Small intestine (tissue), 7 donors: ENCODE data around the gene ABCA12. TPM values are rescaled to one million over a fixed set of nuclear protein-coding genes. Genes with fewer than 3 reads are reported as not detected.
"Not testable (repeated sequence)": the region's sequence is repeated elsewhere in the genome, so short reads cannot be mapped to it uniquely, and the experiment has no call there.

Experiments
- DNase-seq, 2 donors: peaks; one replicate each; pipeline versions ENCODE4 v3.0.0 to v3.0.0-alpha.2; 2013
- FAIRE-seq: peaks from 2 replicates; lab custom pipeline; 2012; peaks lifted over from hg19 to GRCh38; lab: Jason Lieb, UNC
- H3K27ac ChIP-seq, 3 donors: one replicate each; pipeline ENCODE4 v1.5.1; 2013; ENCODE audit warnings: low read length in 2 of 3, mild to moderate bottlenecking in 2 of 3, control low read depth in 1 of 3, inconsistent platforms in 1 of 3, low read depth in 1 of 3, moderate library complexity in 1 of 3
- H3K27me3 ChIP-seq, 3 donors: one replicate each; pipeline ENCODE4 v1.6.1; 2013; ENCODE audit warnings: low read length in 3 of 3, inconsistent platforms in 1 of 3; ENCODE audit not compliant: control insufficient read depth in 3 of 3, insufficient read depth in 3 of 3
- H3K36me3 ChIP-seq, 3 donors: one replicate each; pipeline ENCODE4 v1.6.1; 2013; ENCODE audit warnings: low read length in 3 of 3, inconsistent platforms in 1 of 3, low read depth in 1 of 3, mild to moderate bottlenecking in 1 of 3, moderate library complexity in 1 of 3; ENCODE audit not compliant: control insufficient read depth in 3 of 3, insufficient read depth in 2 of 3
- H3K4me1 ChIP-seq, 3 donors: one replicate each; pipeline ENCODE4 v1.6.1; 2013; ENCODE audit warnings: low read length in 2 of 3, inconsistent platforms in 1 of 3, low read depth in 1 of 3, mild to moderate bottlenecking in 1 of 3, moderate library complexity in 1 of 3; ENCODE audit not compliant: control insufficient read depth in 3 of 3, insufficient read depth in 2 of 3
- H3K4me3 ChIP-seq, 3 donors: one replicate each; pipeline ENCODE4 v1.5.1; 2013; ENCODE audit warnings: low read length in 3 of 3, control low read depth in 1 of 3, inconsistent platforms in 1 of 3, low read depth in 1 of 3, mild to moderate bottlenecking in 1 of 3, moderate library complexity in 1 of 3
- H3K9me3 ChIP-seq, 2 donors: one replicate each; pipeline ENCODE4 v1.6.1; 2013; ENCODE audit warnings: low read depth in 1 of 2, low read length in 1 of 2; ENCODE audit not compliant: control insufficient read depth in 2 of 2, insufficient read depth in 1 of 2
- WGBS, 3 donors: extraction: QIAGEN DNeasy Blood & Tissue Kit; methylation state at CpG; one replicate each; pipeline ENCODE4 v1.1.7; 2013; 5-methylcytosine and 5-hydroxymethylcytosine counted together
- polyA plus RNA-seq, 4 donors: library from polyadenylated mRNA; stranded (reverse) in 3 of 4; unstranded in 1 of 4; fragments of 200-250 nt in 3 of 4; fragments of 120-200 nt in 1 of 4; gene quantifications; one replicate each; pipeline versions ENCODE4 v1.2.1 to v1.2.3, GENCODE V29; 2013
- donor health status: healthy with polysubstance abuse.
- donor health status: control.
- donor health status: control.
- donor health status: Bipolar disorder and iron deficiency.
- donor health status: healthy.

The ABCA12 gene
- polyA plus RNA-seq, 4 donors, result under 0.01 to 0.03 TPM; not detected in 2

DNA sequence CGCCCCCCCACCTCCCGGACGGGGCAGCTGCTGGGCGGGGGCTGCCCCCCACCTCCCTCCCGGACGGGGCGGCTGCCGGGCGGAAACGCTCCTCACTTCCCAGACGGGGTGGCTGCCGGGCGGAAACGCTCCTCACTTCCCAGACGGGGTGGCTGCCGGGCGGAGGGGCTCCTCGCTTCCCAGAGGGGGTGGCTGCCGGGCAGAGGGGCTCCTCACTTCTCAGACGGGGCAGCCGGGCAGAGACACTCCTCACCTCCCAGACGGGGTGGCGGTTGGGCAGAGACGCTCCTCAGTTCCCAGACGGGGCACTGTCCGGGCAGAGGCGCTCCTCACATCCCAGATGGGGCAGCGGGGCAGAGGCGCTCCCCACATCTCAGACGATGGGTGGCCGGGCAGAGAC, 24.9 kb upstream of the ABCA12 start:
- H3K9me3 ChIP-seq, FAIRE-seq, H3K4me3 ChIP-seq, H3K27ac ChIP-seq, DNase-seq, H3K4me1 ChIP-seq, H3K36me3 ChIP-seq, H3K27me3 ChIP-seq: not testable (repeated sequence)
- WGBS, 3 donors, result 96 to 98% (median 97%) methylated on average over 12 to 31 of the region's 31 CpGs

DNA sequence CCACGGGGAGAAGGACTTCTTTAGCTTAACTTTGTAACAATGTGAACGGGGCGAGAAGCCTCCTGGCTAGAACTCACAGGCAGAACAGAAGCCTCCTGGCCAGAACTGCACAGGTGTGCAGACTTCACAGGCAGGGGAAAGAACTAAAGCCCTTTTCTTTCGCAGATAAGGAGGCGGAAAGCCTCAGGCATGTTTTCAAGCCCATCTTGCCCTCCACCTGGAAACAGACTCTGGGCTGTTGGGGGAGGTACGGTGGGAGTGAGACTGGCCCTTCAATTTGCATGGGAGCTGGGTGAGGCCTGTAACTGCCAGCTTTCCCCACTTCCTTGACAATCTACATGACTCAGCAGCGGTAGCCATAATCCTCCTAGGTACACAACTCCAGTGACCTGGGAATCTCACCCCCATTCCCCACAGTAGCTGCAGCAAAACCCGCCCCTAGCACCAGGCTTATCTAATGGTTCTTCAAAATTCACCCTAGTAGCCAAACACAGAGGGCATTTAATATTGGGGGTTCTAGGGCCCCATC, 22.9 kb upstream of the ABCA12 start:
- H3K27ac ChIP-seq, result no peak overlapping the region
- H3K4me1 ChIP-seq, result no peaks in the 10 kb centered on the region
- H3K9me3 ChIP-seq, result no peaks in the 10 kb centered on the region
- 83 to 88% (median 88%) methylated on average over 8 of the region's 8 CpGs for WGBS, 3 donors
- H3K4me3 ChIP-seq, result no peak overlapping the region
- no peaks in the 10 kb centered on the region for H3K27me3 ChIP-seq
- H3K36me3 ChIP-seq, result no peaks in the 10 kb centered on the region
- FAIRE-seq (no peak), DNase-seq (no peak)

DNA sequence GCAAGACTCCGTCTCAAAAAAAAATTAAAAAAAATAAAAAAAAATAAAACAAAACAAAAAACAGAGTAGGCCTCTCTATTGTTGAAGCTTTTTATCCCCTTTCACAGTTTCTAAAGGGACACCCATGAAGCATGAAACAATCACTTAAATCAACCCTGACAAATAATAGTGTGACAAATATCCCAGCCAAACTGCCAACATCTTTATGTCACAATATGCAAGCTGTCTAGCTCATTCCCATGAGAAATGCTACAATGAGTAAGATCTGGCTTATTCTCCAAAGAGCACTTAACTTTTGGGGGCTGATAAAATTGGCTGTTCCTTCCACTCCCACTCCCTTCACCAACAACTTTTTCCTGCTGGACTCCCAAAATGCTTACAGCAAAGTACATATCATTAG, 21.7 kb upstream of the ABCA12 start:
- Histone ChIP-seq H3K4me3 (no peak overlapping the region), H3K27ac (no peak overlapping the region), H3K4me1 (no peaks in the 10 kb centered on the region), H3K9me3 (no peaks in the 10 kb centered on the region), H3K36me3 (no peaks in the 10 kb centered on the region), H3K27me3 (no peaks in the 10 kb centered on the region)
- FAIRE-seq (no peak), DNase-seq (no peak)
- 84 to 93% (median 88%) methylated on average over 1 of the region's 1 CpG for WGBS, 3 donors

DNA sequence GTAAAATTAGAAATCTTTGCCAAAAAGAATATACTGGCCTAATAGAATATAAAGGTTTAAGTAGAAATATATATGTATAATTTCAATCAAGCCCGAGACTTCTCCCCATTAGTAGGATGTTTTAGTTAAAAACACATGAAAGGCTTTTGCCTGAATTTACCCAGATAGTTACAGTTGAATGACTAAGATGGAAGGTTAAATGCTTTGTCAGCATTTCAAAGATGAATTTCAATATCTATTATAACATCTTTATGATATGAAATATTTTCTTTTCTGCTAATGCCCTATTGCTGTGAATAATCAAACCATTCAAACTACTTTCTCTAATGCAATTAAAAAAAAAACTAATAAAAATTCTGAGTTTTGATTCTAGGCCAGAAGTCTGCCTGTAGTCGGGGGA, 18.0 kb upstream of the ABCA12 start:
- H3K36me3 ChIP-seq, result no peaks in the 10 kb centered on the region
- H3K4me1 ChIP-seq, result no peaks in the 10 kb centered on the region
- no peaks in the 10 kb centered on the region for H3K27me3 ChIP-seq
- H3K4me3 ChIP-seq, result no peak overlapping the region
- no peak overlapping the region for H3K27ac ChIP-seq
- FAIRE-seq (no peak), DNase-seq (no peak)
- WGBS, 3 donors, result 73 to 95% (median 83%) methylated on average over 2 of the region's 2 CpGs
- no peaks in the 10 kb centered on the region for H3K9me3 ChIP-seq

DNA sequence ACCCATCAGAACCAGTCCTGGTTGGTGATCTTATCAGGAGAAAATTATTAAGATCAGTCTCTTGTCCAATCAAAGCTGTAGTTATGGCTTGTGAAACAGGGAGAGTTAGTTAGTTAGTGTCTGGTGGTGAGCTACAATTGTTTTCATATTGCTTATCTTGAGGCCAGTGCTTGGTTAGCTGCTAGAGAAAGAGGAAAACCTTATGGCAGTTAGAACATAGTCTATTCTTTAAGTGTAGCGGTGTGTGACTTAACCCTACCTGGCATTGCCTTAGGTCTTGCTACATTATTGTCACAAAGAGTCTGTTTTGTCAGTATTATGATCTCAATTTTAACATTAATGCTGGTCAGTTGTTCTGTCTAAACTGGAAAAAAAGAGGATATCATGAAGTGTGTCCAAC, 11.5 kb upstream of the ABCA12 start:
- H3K4me1 ChIP-seq, result no peaks in the 10 kb centered on the region
- no peaks in the 10 kb centered on the region for H3K36me3 ChIP-seq
- no peaks in the 10 kb centered on the region for H3K9me3 ChIP-seq
- WGBS, 3 donors, result 87 to 100% (median 98%) methylated on average over 1 of the region's 1 CpG
- no peaks in the 10 kb centered on the region for H3K27me3 ChIP-seq
- DNase-seq (no peak), FAIRE-seq (no peak)
- no peak overlapping the region for H3K4me3 ChIP-seq
- no peak overlapping the region for H3K27ac ChIP-seq

DNA sequence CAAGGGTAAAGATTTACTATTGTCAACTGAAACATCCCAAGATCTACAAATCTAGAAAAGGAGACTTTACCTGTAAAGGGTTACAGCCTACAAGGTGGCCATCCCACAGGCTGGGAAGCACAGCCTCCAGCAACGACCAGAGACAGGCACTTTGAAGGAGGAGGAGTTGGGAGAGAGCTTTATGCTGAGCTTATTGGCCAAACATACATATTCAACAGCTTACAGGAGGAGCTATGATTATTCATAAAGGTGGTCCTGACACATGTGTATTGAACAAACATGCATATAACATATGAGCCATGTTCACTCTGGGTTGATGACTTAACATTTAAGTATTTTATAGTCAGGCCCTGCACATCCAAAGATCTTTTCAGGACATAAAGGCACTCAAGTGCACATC, 11.1 kb upstream of the ABCA12 start:
- Histone ChIP-seq H3K27ac (no peak overlapping the region), H3K27me3 (no peaks in the 10 kb centered on the region), H3K4me3 (no peak overlapping the region), H3K36me3 (no peaks in the 10 kb centered on the region), H3K4me1 (no peaks in the 10 kb centered on the region), H3K9me3 (no peaks in the 10 kb centered on the region)
- 0 to 16% (median 4%) methylated on average over 1 of the region's 1 CpG for WGBS, 3 donors
- no peak for DNase-seq
- no peak for FAIRE-seq

DNA sequence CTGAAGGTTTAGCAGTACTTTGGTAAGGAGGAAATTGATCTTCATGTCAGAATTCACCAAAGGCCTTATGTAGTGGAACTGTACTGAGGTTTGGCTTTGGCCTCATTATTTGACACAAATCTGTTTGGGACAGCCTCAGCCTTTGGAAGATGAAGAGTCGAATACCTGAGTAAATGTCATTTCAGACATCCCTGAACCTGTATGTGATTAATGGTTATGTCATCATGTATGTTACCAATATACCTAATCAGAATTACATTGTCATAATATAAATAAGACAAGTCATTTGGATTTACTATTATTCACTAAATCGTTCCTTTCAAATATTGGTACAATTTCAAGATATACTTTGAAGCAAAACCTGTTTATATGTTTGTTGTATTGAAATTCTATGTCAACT, 10.6 kb upstream of the ABCA12 start:
- 85 to 89% (median 86%) methylated on average over 2 of the region's 2 CpGs for WGBS, 3 donors
- Histone ChIP-seq H3K4me1 (no peaks in the 10 kb centered on the region), H3K4me3 (no peak overlapping the region), H3K9me3 (no peaks in the 10 kb centered on the region), H3K27me3 (no peaks in the 10 kb centered on the region), H3K36me3 (no peaks in the 10 kb centered on the region), H3K27ac (no peak overlapping the region)
- no peak for FAIRE-seq
- no peak for DNase-seq

DNA sequence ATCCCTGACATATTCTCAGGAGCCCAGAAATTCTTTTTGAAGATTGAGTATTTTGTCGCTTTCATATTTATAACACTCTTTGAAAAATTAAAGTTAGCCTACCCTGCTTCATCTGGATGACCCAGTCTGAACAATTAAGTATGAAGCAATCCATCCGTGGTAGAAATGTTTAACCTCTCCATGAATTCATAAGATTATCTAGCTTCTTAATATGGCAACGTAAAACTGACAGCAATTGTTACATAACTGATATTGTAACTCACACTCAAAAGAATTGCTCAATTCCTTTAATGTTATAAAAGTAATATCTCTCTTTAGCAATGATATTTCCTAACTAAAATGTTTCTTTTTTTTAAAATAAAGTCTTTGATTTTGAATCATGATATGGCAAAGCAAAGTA, 7.2 kb upstream of the ABCA12 start:
- Histone ChIP-seq H3K4me3 (no peak overlapping the region), H3K9me3 (no peaks in the 10 kb centered on the region), H3K36me3 (no peaks in the 10 kb centered on the region), H3K27ac (no peak overlapping the region), H3K27me3 (no peaks in the 10 kb centered on the region), H3K4me1 (no peaks in the 10 kb centered on the region)
- no peak for DNase-seq
- no peak for FAIRE-seq
- whole genome bisulfite sequencing, 3 donors, result 51 to 60% (median 57%) methylated on average over 3 of the region's 3 CpGs
